ENCODE data around the gene ALG9. TPM values are rescaled to one million over a fixed set of nuclear protein-coding genes. Genes with fewer than 3 reads are reported as not detected.

ALG9 gene
- total RNA-seq, 1 donor from 2014 or later: 19.2 TPM

- TF ChIP-seq CTCF (conservative IDR thresholded peaks at IDR 0.05; ENCODE audit: low read depth, low read length): no peak
- H3K4me3 ChIP-seq (ENCODE audit: low read depth, low read length): no peak overlapping the region
- DNase-seq (ENCODE audit: low read depth): no peak
Measured at GRCh38 chr11:111846063-111846462, 25.3 kb downstream of the ALG9 start.

GRCh38 chr11:111845276-111846028 lies 25.9 kb downstream of the ALG9 start:
- no peak for TF ChIP-seq CTCF (conservative IDR thresholded peaks at IDR 0.05; ENCODE audit: low read depth, low read length)
- H3K4me3 ChIP-seq (ENCODE audit: low read depth, low read length): no peak overlapping the region
- no peak for DNase-seq (ENCODE audit: low read depth)

GRCh38 chr11:111843661-111844060 lies 27.7 kb downstream of the ALG9 start:
- H3K4me3 ChIP-seq (ENCODE audit: low read depth, low read length): no peak overlapping the region
- no peak for TF ChIP-seq CTCF (conservative IDR thresholded peaks at IDR 0.05; ENCODE audit: low read depth, low read length)
- DNase-seq (ENCODE audit: low read depth): no peak

- peak; percentile 92 for TF ChIP-seq CTCF (conservative IDR thresholded peaks at IDR 0.05; ENCODE audit: low read depth, low read length)
- no peak for DNase-seq (ENCODE audit: low read depth)
- H3K4me3 ChIP-seq (ENCODE audit: low read depth, low read length): no peak overlapping the region
Measured at GRCh38 chr11:111841370-111842053, 29.9 kb downstream of the ALG9 start.

GRCh38 chr11:111840143-111840542 lies 31.2 kb downstream of the ALG9 start:
- H3K4me3 ChIP-seq (ENCODE audit: low read depth, low read length): no peak overlapping the region
- TF ChIP-seq CTCF (conservative IDR thresholded peaks at IDR 0.05; ENCODE audit: low read depth, low read length): no peak
- no peak for DNase-seq (ENCODE audit: low read depth)

GRCh38 chr11:111838054-111838453 lies 33.3 kb downstream of the ALG9 start:
- H3K4me3 ChIP-seq (ENCODE audit: low read depth, low read length): no peak overlapping the region
- no peak for TF ChIP-seq CTCF (conservative IDR thresholded peaks at IDR 0.05; ENCODE audit: low read depth, low read length)
- no peak for DNase-seq (ENCODE audit: low read depth)
